ENCODE measurements around the gene ZBTB7C. TPM values are rescaled to one million over a fixed set of nuclear protein-coding genes. Genes with fewer than 3 reads are reported as not detected.

ZBTB7C gene
- total and polyA plus RNA-seq, 2 of the 4 experiments (the other 2 are of a cell fraction) = not detected

DNA sequence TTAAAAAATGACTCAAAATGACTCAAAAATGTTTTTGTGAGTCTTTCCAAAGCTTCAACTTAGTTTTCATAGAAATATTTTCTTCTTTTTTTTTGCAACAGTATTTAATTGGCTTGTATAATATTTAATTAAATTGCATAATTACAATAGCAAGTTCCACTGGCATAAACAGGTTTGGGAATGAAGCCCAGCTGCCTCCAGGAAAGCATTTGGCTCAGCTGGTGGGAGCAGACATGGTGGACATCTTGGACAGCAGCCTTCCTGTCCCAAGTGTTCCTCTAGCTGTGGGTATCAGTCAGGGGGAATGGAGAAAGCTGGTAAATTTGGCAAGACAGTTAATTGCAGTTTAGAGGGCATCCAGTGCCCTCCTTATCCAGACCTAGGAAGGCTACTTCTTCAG lies 213.4 kb downstream of the ZBTB7C start:
- TF ChIP-seq, protein P1, sequence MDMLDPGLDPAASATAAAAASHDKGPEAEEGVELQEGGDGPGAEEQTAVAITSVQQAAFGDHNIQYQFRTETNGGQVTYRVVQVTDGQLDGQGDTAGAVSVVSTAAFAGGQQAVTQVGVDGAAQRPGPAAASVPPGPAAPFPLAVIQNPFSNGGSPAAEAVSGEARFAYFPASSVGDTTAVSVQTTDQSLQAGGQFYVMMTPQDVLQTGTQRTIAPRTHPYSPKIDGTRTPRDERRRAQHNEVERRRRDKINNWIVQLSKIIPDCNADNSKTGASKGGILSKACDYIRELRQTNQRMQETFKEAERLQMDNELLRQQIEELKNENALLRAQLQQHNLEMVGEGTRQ (IDR thresholded peaks at IDR 0.05; ENCODE audit: low read depth, low read length) = no peak
- TF ChIP-seq SMC3 (IDR thresholded peaks at IDR 0.05; ENCODE audit: low read depth, low read length) = no peak
- TF ChIP-seq BHLHE40 (IDR thresholded peaks at IDR 0.05; ENCODE audit: low read depth, low read length) = no peak
- no peak for TF ChIP-seq RCOR1 (IDR thresholded peaks at IDR 0.05; ENCODE audit: insufficient replicate concordance, low read length)
- no peak for TF ChIP-seq RFX5 (IDR thresholded peaks at IDR 0.05; ENCODE audit: low read depth, low read length)
- TF ChIP-seq MAZ (IDR thresholded peaks at IDR 0.05; ENCODE audit: borderline replicate concordance, low read depth, low read length) = no peak
- no peak for TF ChIP-seq POLR2A (IDR thresholded peaks at IDR 0.05; ENCODE audit: low read depth, low read length)
- TF ChIP-seq, protein P2, sequence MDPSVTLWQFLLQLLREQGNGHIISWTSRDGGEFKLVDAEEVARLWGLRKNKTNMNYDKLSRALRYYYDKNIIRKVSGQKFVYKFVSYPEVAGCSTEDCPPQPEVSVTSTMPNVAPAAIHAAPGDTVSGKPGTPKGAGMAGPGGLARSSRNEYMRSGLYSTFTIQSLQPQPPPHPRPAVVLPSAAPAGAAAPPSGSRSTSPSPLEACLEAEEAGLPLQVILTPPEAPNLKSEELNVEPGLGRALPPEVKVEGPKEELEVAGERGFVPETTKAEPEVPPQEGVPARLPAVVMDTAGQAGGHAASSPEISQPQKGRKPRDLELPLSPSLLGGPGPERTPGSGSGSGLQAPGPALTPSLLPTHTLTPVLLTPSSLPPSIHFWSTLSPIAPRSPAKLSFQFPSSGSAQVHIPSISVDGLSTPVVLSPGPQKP (IDR thresholded peaks at IDR 0.05; ENCODE audit: borderline replicate concordance, low read depth, low read length) = no peak
- TF ChIP-seq RAD21 (IDR thresholded peaks at IDR 0.05; ENCODE audit: low read length) = no peak
- no peak for TF ChIP-seq MXI1 (IDR thresholded peaks at IDR 0.05; ENCODE audit: borderline replicate concordance, low read depth, low read length)
- TF ChIP-seq FOS (IDR thresholded peaks at IDR 0.05; ENCODE audit: low read depth, low read length) = no peak
- no peak for TF ChIP-seq NFE2L2 (IDR thresholded peaks at IDR 0.05; ENCODE audit: low read depth, low read length)
- no peak overlapping the region for H2BK120ac ChIP-seq (ENCODE audit: low read depth, low read length)
- H3K4ac ChIP-seq (ENCODE audit: low read depth, low read length) = no peak overlapping the region
- no peak overlapping the region for H2AFZ ChIP-seq (replicated peaks; ENCODE audit: low read length, poor library complexity)
- no peak overlapping the region for H2BK5ac ChIP-seq (ENCODE audit: low read depth, low read length, poor library complexity, severe bottlenecking)
- H4K8ac ChIP-seq (ENCODE audit: low read depth in 2 of 2, low read length in 2 of 2) = no peak overlapping the region
- H3K14ac ChIP-seq (replicated peaks; ENCODE audit: low read depth, low read length) = no peak overlapping the region
- H4K5ac ChIP-seq (ENCODE audit: low read depth, low read length) = no peak overlapping the region
- no peak overlapping the region for H3K18ac ChIP-seq (ENCODE audit: low read depth, low read length)
- no peak overlapping the region for H3K4me3 ChIP-seq (ENCODE audit: insufficient read depth, low read depth, low read length)
- no peak overlapping the region for H3K56ac ChIP-seq (ENCODE audit: extremely low read depth, insufficient read depth, low read length)
- H3K4me2 ChIP-seq (ENCODE audit: low read depth, low read length) = no peak overlapping the region
- DNase-seq (no peak), ATAC-seq (ENCODE audit: low read depth) (no peak)
- H2BK20ac ChIP-seq (ENCODE audit: low read depth, low read length) = no peak overlapping the region
- H2AK5ac ChIP-seq (ENCODE audit: low read depth, low read length) = no peak overlapping the region
- no peak overlapping the region for H3K27ac ChIP-seq (ENCODE audit: insufficient read depth, low read length)
- ChIA-PET POLR2A (ENCODE audit: unreplicated experiment) (no interaction called here), CTCF (no interaction called here)
- no peaks in the 10 kb centered on the region for H3K9me3 ChIP-seq (ENCODE audit: control insufficient read depth, insufficient read depth, low read length)
- H3K27me3 ChIP-seq (ENCODE audit: control insufficient read depth, insufficient read depth, low read length) = no peaks in the 10 kb centered on the region
- no peaks in the 10 kb centered on the region for H3K36me3 ChIP-seq (ENCODE audit: control insufficient read depth, insufficient read depth, low read length)
- no peak overlapping the region for H3K23ac ChIP-seq (ENCODE audit: low read depth, low read length)
- no peak overlapping the region for H3K9ac ChIP-seq (ENCODE audit: low read depth, low read length)
- in situ Hi-C loops (cut with MboI; ENCODE audit: low sequenced_read_pairs) = no loop called here
- no TSS peak for BruUV-seq (replicated peaks)
- H3K9me1 ChIP-seq (ENCODE audit: insufficient read depth, low read length) = no peaks in the 10 kb centered on the region
- no peak overlapping the region for H2BK15ac ChIP-seq (ENCODE audit: low read depth, low read length)
- no peaks in the 10 kb centered on the region for H4K20me1 ChIP-seq (ENCODE audit: insufficient read depth, low read length)
- no peaks in the 10 kb centered on the region for H3K79me1 ChIP-seq (ENCODE audit: low read depth in 1 of 2, low read length in 2 of 2)
- H2AK9ac ChIP-seq (replicated peaks; ENCODE audit: low read depth, low read length, poor library complexity) = no peak overlapping the region
- dilution Hi-C loops (cut with HindIII; ENCODE audit: low sequenced_read_pairs, unreplicated experiment) = no loop called here
- H4K91ac ChIP-seq (ENCODE audit: insufficient read depth, low read depth, low read length) = no peak overlapping the region
- no peaks in the 10 kb centered on the region for H3K4me1 ChIP-seq (ENCODE audit: control insufficient read depth, insufficient read depth, low read length)
- intact Hi-C loops (cut with micrococcal nuclease) = no loop called here
